Measurements from ENCODE around the gene COL23A1.

Gene COL23A1

GRCh38 chr5:178426326-178427130 is 163.7 kb downstream of the COL23A1 start:
- H3K9me3 Mint-ChIP-seq, result no peaks in the 10 kb centered on the region
- H3K27me3 Mint-ChIP-seq, result no peaks in the 10 kb centered on the region
- no peaks in the 10 kb centered on the region for H3K36me3 Mint-ChIP-seq (ENCODE audit: low read depth)
- no peaks in the 10 kb centered on the region for H3K4me1 Mint-ChIP-seq (ENCODE audit: low read depth)
- DNase-seq, result no peak
- H3K27ac Mint-ChIP-seq, result no peak overlapping the region
- no peak overlapping the region for H3K4me3 Mint-ChIP-seq

- no peak overlapping the region for H3K27ac Mint-ChIP-seq
- no peak overlapping the region for H3K4me3 Mint-ChIP-seq
- no peak for DNase-seq
- no peaks in the 10 kb centered on the region for H3K27me3 Mint-ChIP-seq
- H3K9me3 Mint-ChIP-seq, result no peaks in the 10 kb centered on the region
- H3K36me3 Mint-ChIP-seq (ENCODE audit: low read depth), result no peaks in the 10 kb centered on the region
- H3K4me1 Mint-ChIP-seq (ENCODE audit: low read depth), result no peaks in the 10 kb centered on the region
Measured at GRCh38 chr5:178425621-178426068, 164.5 kb downstream of the COL23A1 start.

GRCh38 chr5:178424810-178425177 is 165.4 kb downstream of the COL23A1 start:
- DNase-seq, result no peak
- no peaks in the 10 kb centered on the region for H3K36me3 Mint-ChIP-seq (ENCODE audit: low read depth)
- H3K9me3 Mint-ChIP-seq, result no peaks in the 10 kb centered on the region
- H3K27ac Mint-ChIP-seq, result no peak overlapping the region
- no peak overlapping the region for H3K4me3 Mint-ChIP-seq
- no peaks in the 10 kb centered on the region for H3K27me3 Mint-ChIP-seq
- no peaks in the 10 kb centered on the region for H3K4me1 Mint-ChIP-seq (ENCODE audit: low read depth)

GRCh38 chr5:178423901-178424809 is 166.0 kb downstream of the COL23A1 start:
- no peaks in the 10 kb centered on the region for H3K27me3 Mint-ChIP-seq
- no peak for DNase-seq
- H3K36me3 Mint-ChIP-seq (ENCODE audit: low read depth), result no peaks in the 10 kb centered on the region
- no peaks in the 10 kb centered on the region for H3K4me1 Mint-ChIP-seq (ENCODE audit: low read depth)
- no peak overlapping the region for H3K27ac Mint-ChIP-seq
- H3K9me3 Mint-ChIP-seq, result no peaks in the 10 kb centered on the region
- H3K4me3 Mint-ChIP-seq, result no peak overlapping the region

- no peaks in the 10 kb centered on the region for H3K27me3 Mint-ChIP-seq
- no peak overlapping the region for H3K4me3 Mint-ChIP-seq
- H3K9me3 Mint-ChIP-seq, result no peaks in the 10 kb centered on the region
- no peaks in the 10 kb centered on the region for H3K36me3 Mint-ChIP-seq (ENCODE audit: low read depth)
- H3K27ac Mint-ChIP-seq, result no peak overlapping the region
- no peaks in the 10 kb centered on the region for H3K4me1 Mint-ChIP-seq (ENCODE audit: low read depth)
- no peak for DNase-seq
Measured at GRCh38 chr5:178423431-178423830, 166.8 kb downstream of the COL23A1 start.

- H3K4me3 Mint-ChIP-seq, result no peak overlapping the region
- H3K27ac Mint-ChIP-seq, result no peak overlapping the region
- H3K27me3 Mint-ChIP-seq, result peaks cover 1% of the 10 kb centered on the region
- no peaks in the 10 kb centered on the region for H3K9me3 Mint-ChIP-seq
- peaks cover under 1% of the 10 kb centered on the region for H3K4me1 Mint-ChIP-seq (ENCODE audit: low read depth)
- H3K36me3 Mint-ChIP-seq (ENCODE audit: low read depth), result no peaks in the 10 kb centered on the region
- DNase-seq, result no peak
Measured at GRCh38 chr5:178422400-178422775, 167.8 kb downstream of the COL23A1 start.

GRCh38 chr5:178421699-178422399 is 168.3 kb downstream of the COL23A1 start:
- H3K4me3 Mint-ChIP-seq, result no peak overlapping the region
- peaks cover 2% of the 10 kb centered on the region for H3K4me1 Mint-ChIP-seq (ENCODE audit: low read depth)
- DNase-seq, result no peak
- peaks cover 5% of the 10 kb centered on the region for H3K27me3 Mint-ChIP-seq
- no peak overlapping the region for H3K27ac Mint-ChIP-seq
- H3K9me3 Mint-ChIP-seq, result no peaks in the 10 kb centered on the region
- no peaks in the 10 kb centered on the region for H3K36me3 Mint-ChIP-seq (ENCODE audit: low read depth)

- DNase-seq, result no peak
- Mint-ChIP-seq H3K36me3 (ENCODE audit: low read depth) (no peaks in the 10 kb centered on the region), H3K9me3 (no peaks in the 10 kb centered on the region), H3K27ac (no peak overlapping the region), H3K4me3 (no peak overlapping the region), H3K27me3 (peaks cover 5% of the 10 kb centered on the region), H3K4me1 (ENCODE audit: low read depth) (peaks cover 2% of the 10 kb centered on the region)
Measured at GRCh38 chr5:178421128-178421527, 169.1 kb downstream of the COL23A1 start.

- H3K4me3 Mint-ChIP-seq, result no peak overlapping the region
- no peak overlapping the region for H3K27ac Mint-ChIP-seq
- H3K9me3 Mint-ChIP-seq, result no peaks in the 10 kb centered on the region
- peaks cover 5% of the 10 kb centered on the region for H3K27me3 Mint-ChIP-seq
- DNase-seq, result no peak
- H3K36me3 Mint-ChIP-seq (ENCODE audit: low read depth), result no peaks in the 10 kb centered on the region
- peaks cover 2% of the 10 kb centered on the region for H3K4me1 Mint-ChIP-seq (ENCODE audit: low read depth)
Measured at GRCh38 chr5:178420354-178420781, 169.8 kb downstream of the COL23A1 start.

GRCh38 chr5:178419651-178420050 is 170.5 kb downstream of the COL23A1 start:
- H3K27ac Mint-ChIP-seq, result no peak overlapping the region
- H3K4me3 Mint-ChIP-seq, result no peak overlapping the region
- no peaks in the 10 kb centered on the region for H3K36me3 Mint-ChIP-seq (ENCODE audit: low read depth)
- peaks cover 5% of the 10 kb centered on the region for H3K27me3 Mint-ChIP-seq
- no peak for DNase-seq
- H3K4me1 Mint-ChIP-seq (ENCODE audit: low read depth), result peaks cover 2% of the 10 kb centered on the region
- no peaks in the 10 kb centered on the region for H3K9me3 Mint-ChIP-seq

GRCh38 chr5:178419196-178419595 is 171.0 kb downstream of the COL23A1 start:
- H3K27me3 Mint-ChIP-seq, result peaks cover 5% of the 10 kb centered on the region
- no peaks in the 10 kb centered on the region for H3K9me3 Mint-ChIP-seq
- no peak for DNase-seq
- no peaks in the 10 kb centered on the region for H3K36me3 Mint-ChIP-seq (ENCODE audit: low read depth)
- no peak overlapping the region for H3K27ac Mint-ChIP-seq
- H3K4me1 Mint-ChIP-seq (ENCODE audit: low read depth), result peaks cover 2% of the 10 kb centered on the region
- H3K4me3 Mint-ChIP-seq, result no peak overlapping the region

GRCh38 chr5:178418471-178419010 is 171.7 kb downstream of the COL23A1 start:
- H3K36me3 Mint-ChIP-seq (ENCODE audit: low read depth), result no peaks in the 10 kb centered on the region
- peaks cover 2% of the 10 kb centered on the region for H3K4me1 Mint-ChIP-seq (ENCODE audit: low read depth)
- no peak overlapping the region for H3K27ac Mint-ChIP-seq
- H3K9me3 Mint-ChIP-seq, result no peaks in the 10 kb centered on the region
- no peak overlapping the region for H3K4me3 Mint-ChIP-seq
- H3K27me3 Mint-ChIP-seq, result peaks cover 6% of the 10 kb centered on the region
- no peak for DNase-seq

- no peaks in the 10 kb centered on the region for H3K36me3 Mint-ChIP-seq (ENCODE audit: low read depth)
- no peak for DNase-seq
- no peak overlapping the region for H3K4me3 Mint-ChIP-seq
- peaks cover 2% of the 10 kb centered on the region for H3K4me1 Mint-ChIP-seq (ENCODE audit: low read depth)
- no peaks in the 10 kb centered on the region for H3K9me3 Mint-ChIP-seq
- no peak overlapping the region for H3K27ac Mint-ChIP-seq
- peaks cover 8% of the 10 kb centered on the region for H3K27me3 Mint-ChIP-seq
Measured at GRCh38 chr5:178418031-178418430, 172.2 kb downstream of the COL23A1 start.

- Mint-ChIP-seq H3K27ac (no peak overlapping the region), H3K27me3 (peaks cover 8% of the 10 kb centered on the region), H3K4me3 (no peak overlapping the region), H3K9me3 (no peaks in the 10 kb centered on the region), H3K4me1 (ENCODE audit: low read depth) (peaks cover 2% of the 10 kb centered on the region), H3K36me3 (ENCODE audit: low read depth) (no peaks in the 10 kb centered on the region)
- DNase-seq, result no peak
Measured at GRCh38 chr5:178417391-178417811, 172.8 kb downstream of the COL23A1 start.
